HG03066 (cell line): ENCODE data around the gene S100Z.
"Not testable (repeated sequence)": the region's sequence is repeated elsewhere in the genome, so short reads cannot be mapped to it uniquely, and the experiment has no call there.

ENCODE experiments used
- ATAC-seq: cut with Tn5 transposase; IDR thresholded peaks from one replicate; pipeline ENCODE4 v1.9.1; 2021; ENCODE audit warnings: low read depth; ENCODE audit not compliant: unreplicated experiment

Gene S100Z

DNA sequence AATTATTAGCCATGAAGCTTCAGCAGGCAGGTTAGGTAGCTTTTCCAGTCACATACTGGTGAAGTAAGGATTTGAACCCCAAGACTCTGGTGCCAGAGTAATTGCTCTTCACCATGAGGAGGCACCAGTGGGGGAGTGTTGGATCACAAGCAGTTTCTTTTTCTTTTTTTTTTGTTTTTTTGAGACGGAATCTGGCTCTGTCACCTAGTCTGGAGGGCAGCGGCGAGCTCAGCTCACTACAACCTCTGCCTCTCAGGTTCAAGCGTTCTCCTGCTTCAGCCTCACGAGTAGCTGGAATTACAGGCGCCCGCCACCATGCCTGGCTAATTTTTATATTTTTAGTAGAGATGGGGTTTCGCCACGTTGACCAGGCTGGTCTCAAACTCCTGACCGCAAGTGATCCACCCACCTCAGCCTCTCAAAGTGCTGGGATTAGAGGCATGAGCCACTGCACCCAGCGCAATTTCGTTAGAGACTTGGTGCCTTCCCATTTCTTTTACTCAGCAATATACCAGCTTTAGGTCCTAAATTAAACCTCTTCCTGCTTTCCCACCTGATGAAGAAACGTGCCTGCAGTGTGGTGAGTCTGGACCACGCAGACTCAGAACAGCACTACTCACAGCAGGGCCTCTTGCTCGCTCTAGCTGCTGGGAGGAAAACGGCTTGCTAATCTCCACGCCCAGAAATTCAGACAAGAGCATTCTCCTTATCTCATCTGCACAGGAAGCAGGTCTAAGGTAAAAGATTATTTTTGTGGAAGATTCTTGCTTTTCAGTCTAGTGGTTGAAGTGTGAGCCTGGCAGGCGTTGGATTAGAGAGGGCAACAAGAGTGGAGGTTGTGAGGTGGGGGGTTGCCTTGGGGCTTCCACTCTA is at the start of gene S100Z:
Gene S100Z, plus strand, starts transcription at position 596 of the 873 bp plus-strand sequence. CDS start 25,346 bp downstream, outside the sequence.
- no peak for ATAC-seq

- no peak for ATAC-seq
Observed at GRCh38 chr5:76800579-76800978, 49.2 kb upstream of the S100Z start.

GRCh38 chr5:76801159-76801802 is 48.5 kb upstream of the S100Z start:
- ATAC-seq: no peak

- no peak for ATAC-seq
Observed at GRCh38 chr5:76801803-76802195, 48.0 kb upstream of the S100Z start.

- no peak for ATAC-seq
Observed at GRCh38 chr5:76804266-76804665, 45.5 kb upstream of the S100Z start.

GRCh38 chr5:76805821-76806505 is 43.9 kb upstream of the S100Z start:
- no peak for ATAC-seq

GRCh38 chr5:76807296-76807695 is 42.5 kb upstream of the S100Z start:
- no peak for ATAC-seq

GRCh38 chr5:76808141-76808691 is 41.6 kb upstream of the S100Z start:
- ATAC-seq: no peak

- no peak for ATAC-seq
Observed at GRCh38 chr5:76809141-76809540, 40.7 kb upstream of the S100Z start.

DNA sequence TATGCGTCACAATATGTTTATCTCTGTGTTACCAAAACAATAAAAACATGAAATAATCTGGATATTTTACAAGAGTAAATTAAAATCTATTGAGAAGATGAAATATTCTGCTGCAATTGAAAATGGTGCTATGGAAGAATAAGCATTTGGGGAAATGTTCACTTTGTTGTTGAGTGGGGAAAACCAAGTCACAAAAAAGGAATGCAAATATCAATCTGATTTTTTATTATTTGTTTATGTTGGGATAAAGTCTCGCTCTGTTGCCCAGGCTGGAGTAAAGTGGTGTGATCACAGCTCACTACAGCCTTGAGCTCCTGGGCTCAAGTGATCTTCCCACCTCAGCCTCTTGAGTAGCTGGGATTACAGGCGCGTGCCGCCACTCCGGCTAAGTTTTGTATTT is 39.6 kb upstream of the S100Z start:
- ATAC-seq: no peak

DNA sequence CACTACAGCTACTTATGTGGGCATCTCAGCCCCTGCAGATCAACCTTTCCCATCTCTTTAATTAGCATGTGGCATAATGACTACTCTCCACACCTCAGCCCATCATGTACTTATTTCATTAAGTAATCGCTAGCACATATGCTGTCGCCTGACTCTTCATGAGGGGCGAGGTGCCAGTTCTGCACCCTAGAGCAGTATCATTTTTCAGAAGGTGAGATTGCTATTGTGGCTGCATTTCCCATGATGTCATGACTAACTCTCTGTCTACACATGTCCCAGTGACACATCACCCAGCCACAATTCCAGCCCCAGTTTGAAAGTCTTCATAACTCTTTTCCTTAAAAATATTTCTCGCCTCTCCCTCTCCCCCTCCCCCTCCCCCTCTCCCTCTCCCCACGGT is 38.6 kb upstream of the S100Z start:
- no peak for ATAC-seq

- ATAC-seq: not testable (repeated sequence)
Observed at GRCh38 chr5:76812209-76812608, 37.6 kb upstream of the S100Z start.

GRCh38 chr5:76813982-76814562 is 35.7 kb upstream of the S100Z start:
- ATAC-seq: no peak

DNA sequence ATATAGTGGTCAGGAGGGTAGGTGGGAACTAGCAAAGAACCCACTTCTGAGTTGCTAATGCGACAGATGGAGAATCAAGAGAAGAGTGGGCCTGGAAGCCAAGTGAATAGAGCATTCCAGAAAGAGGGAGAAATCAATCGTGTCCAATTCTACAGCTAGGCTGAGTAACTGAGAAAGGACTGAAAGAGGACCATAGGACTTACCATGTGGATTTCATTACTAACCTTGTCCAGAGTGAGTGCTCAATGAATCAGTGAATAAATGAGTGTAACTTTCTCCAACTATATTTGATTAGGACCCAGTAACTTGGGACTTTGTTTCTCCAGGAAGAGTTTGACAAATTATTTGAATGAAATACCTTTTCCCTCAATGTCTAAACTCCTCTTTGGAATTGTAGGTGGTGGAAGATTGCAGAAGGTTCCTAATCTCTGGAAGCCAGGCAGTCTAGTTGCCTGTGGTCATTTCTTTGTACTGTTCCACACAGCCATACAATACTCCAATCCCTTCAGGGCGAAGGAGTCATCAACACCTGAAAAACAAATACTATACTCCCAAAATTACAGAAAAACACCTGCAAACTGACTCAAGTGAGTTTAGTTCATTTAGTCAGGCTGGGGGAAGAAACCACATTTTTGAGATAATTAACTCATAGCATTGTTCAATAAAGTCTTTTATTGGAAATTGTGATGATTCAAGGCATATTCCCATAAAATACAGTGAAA is 33.5 kb upstream of the S100Z start:
- ATAC-seq: no peak

DNA sequence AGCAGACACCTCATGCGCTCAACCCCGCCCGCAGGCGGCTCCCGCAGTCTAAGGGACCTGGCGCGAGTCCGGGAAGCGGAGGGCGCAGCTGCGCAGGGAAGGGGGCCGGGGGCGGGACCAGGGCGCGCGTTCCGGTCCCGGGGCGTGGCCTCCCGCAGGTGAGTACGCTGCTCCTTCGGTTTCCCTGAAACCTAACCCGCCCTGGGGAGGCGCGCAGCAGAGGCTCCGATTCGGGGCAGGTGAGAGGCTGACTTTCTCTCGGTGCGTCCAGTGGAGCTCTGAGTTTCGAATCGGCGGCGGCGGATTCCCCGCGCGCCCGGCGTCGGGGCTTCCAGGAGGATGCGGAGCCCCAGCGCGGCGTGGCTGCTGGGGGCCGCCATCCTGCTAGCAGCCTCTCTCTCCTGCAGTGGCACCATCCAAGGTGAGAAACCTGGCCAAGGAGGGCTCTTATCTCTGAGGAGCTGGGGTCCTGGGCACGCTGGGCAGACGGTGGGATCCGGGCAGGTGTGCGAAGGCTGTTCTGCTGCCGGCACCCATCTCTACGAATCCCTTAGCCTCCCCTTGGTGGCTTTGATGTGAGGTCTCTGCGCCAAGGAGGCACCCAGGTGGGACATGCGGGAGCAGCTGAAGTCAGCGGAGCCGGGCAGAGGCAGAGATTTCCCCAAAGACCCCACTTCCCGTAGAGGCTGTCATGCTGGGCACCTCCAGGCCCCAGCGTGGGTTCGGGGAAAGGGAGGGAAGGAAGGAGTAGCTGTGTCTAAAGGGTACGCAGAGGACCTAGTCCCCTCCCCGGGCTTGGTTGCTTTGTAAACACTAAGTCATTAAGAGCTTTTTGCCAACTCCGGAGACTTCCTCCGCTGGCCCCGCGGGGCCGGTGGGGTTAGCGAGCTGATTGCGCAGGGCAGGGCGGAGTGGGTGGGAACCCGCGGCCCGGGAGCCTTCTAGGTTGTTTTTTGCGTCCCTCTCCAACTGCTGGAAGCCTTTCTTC is 30.7 kb upstream of the S100Z start, which contains the start of gene F2RL1:
Gene F2RL1, plus strand, starts transcription at position 187 of the 988 bp plus-strand sequence. Its CDS starts 153 bp downstream, at position 340.
- no peak for ATAC-seq

- ATAC-seq: no peak
Observed at GRCh38 chr5:76819851-76820525, 29.8 kb upstream of the S100Z start.

DNA sequence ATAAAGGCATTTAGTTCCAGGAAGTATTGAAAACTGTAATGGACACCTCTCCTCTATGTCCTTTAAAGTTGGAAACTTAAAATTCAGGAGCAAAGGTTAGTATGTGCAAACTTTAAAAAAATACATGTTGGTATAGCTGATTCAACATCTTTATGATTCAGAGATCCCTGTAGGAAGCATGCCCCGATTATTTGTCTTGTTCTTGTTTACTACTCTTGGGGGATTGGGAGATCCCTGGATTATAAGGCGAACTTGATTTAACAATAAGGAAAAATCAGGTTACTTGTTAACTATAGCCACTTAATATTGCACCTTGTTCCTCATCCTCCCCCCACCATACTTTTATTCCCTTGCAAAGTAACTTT is 29.3 kb upstream of the S100Z start:
- no peak for ATAC-seq

GRCh38 chr5:76821136-76821535 is 28.7 kb upstream of the S100Z start:
- ATAC-seq: no peak
